Fibroblast of mammary gland (primary cell): Measurements from ENCODE around the gene NLRC3.

Source experiments
- DNase-seq: peaks from one replicate; pipeline ENCODE4 v3.0.0-alpha.2; 2010; ENCODE audit warnings: low read depth
- H3K4me3 ChIP-seq: 2 replicates; pipeline ENCODE4 v1.5.1; 2011; ENCODE audit warnings: low read depth, mild to moderate bottlenecking, low read length, moderate library complexity; ENCODE audit not compliant: control insufficient read depth
- TF ChIP-seq, protein P1 (sequence below): conservative IDR thresholded peaks from 2 replicates; pipeline ENCODE4 v1.5.1; 2011; ENCODE audit warnings: low read depth, low read length, inconsistent platforms; ENCODE audit not compliant: control insufficient read depth, insufficient read depth

NLRC3 gene

DNA sequence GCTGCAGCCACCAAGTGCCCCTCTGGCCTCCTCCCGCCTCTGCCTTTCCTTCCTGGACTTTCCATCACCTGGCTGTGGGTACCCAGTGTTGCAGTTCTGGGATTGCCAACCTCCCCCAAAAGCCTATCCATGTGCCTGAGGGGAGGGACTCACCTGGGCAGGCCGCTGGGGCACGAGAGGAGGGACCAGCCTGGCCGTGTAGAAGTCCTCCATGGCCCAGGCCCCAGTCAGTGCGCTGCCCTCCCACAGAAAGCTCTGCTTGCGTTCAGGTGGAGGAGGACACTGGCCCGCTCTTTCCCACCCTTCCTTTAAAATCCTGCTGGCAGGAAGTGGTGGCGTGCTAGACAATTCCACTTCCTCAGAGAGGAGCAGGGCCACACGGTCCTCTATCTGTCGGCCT is 20.0 kb upstream of the NLRC3 start:
- TF ChIP-seq, protein P1, sequence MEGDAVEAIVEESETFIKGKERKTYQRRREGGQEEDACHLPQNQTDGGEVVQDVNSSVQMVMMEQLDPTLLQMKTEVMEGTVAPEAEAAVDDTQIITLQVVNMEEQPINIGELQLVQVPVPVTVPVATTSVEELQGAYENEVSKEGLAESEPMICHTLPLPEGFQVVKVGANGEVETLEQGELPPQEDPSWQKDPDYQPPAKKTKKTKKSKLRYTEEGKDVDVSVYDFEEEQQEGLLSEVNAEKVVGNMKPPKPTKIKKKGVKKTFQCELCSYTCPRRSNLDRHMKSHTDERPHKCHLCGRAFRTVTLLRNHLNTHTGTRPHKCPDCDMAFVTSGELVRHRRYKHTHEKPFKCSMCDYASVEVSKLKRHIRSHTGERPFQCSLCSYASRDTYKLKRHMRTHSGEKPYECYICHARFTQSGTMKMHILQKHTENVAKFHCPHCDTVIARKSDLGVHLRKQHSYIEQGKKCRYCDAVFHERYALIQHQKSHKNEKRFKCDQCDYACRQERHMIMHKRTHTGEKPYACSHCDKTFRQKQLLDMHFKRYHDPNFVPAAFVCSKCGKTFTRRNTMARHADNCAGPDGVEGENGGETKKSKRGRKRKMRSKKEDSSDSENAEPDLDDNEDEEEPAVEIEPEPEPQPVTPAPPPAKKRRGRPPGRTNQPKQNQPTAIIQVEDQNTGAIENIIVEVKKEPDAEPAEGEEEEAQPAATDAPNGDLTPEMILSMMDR, result no peak
- no peak for DNase-seq
- no peak overlapping the region for H3K4me3 ChIP-seq

GRCh38 chr16:3596101-3596861 is 19.1 kb upstream of the NLRC3 start:
- DNase-seq, result no peak
- TF ChIP-seq, protein P1, result no peak
- H3K4me3 ChIP-seq, result no peak overlapping the region

DNA sequence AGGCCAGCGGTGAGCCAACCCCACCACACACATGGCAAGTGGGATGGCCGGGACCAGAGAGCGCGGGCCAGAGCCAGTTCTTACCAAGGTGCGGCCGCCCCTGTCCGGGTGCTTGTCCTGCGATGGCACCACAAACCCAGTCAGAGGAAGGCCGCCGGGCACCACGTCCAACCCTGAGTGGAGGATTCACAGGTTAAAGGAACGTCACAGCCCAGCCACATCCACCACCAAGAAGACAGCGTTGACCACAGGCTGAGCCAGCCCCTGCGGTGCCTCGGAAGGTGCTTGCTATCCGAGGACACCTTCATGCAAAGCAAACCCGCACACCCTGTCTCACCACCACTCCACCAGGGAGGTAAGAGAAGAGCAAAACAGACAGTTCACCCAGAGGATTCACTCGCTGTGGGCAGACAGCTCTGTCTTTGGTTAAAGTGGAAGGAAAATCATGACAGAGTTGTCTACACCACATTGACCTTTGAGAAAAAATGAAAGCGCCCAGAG is 18.4 kb upstream of the NLRC3 start:
- H3K4me3 ChIP-seq, result no peak overlapping the region
- TF ChIP-seq, protein P1, result no peak

GRCh38 chr16:3595110-3595486 is 17.9 kb upstream of the NLRC3 start:
- H3K4me3 ChIP-seq, result no peak overlapping the region
- DNase-seq, result no peak
- TF ChIP-seq, protein P1, result no peak

More for the DNA sequence above, 18.4 kb upstream of the NLRC3 start:
- DNase-seq, result no peak

DNA sequence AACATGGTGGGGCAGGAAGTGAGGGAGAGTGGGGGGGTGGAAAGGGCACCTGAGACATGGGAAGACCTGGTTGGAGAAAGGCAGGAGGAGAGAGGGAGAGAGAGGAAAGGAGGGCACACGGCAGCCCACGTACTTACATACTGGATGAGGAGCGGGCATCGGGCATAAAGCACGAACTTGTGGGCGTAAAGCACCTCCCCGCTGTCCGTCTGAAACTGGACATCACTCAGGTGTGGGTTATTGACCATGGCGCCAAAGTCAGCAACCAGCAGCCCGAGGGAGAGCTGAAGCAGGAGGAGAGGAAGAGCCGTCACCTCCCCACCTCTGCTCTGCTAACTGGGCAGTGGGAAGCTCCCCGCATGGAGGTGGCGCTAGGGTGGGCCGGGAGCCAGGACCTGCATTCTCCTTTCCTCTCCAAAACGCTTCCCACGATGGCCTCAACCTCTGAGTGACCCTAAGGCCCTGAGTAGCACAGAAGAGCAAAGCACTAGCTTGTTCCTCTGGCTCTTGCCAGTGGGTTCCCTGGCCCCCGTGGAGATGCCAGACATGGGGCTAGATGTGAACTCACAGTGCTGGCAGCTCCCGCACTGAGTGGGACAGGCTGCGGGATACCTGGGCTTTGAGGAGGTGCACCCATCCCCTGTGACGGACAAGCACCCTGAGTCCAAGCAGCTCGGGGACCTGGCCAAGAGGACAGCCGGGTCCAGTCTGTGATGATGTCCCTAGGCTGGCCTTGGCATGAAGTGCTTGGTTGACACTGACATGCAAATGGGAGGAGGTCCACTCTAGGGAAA is 17.3 kb upstream of the NLRC3 start:
- H3K4me3 ChIP-seq, result no peak overlapping the region
- no peak for DNase-seq
- TF ChIP-seq, protein P1, result no peak

- H3K4me3 ChIP-seq, result no peak overlapping the region
- TF ChIP-seq, protein P1, result no peak
- no peak for DNase-seq
These were observed 15.4 kb upstream of the NLRC3 start for GRCh38 chr16:3592559-3592958.
